OCI-LY7 (cell line): ENCODE measurements around the gene CNTNAP3B.
"Not testable (repeated sequence)": the region's sequence is repeated elsewhere in the genome, so short reads cannot be mapped to it uniquely, and the experiment has no call there.

Experiments
- EZH2phosphoT487 ChIP-seq: fragments of 200-600 bp; sonication (generic); IDR thresholded peaks from 2 replicates; pipeline ENCODE4 v1.6.1; 2018; ENCODE audit warnings: low read depth, borderline replicate concordance, mild to moderate bottlenecking, mixed run types, antibody characterized with exemption, low read length, moderate library complexity, mixed read lengths
- TF ChIP-seq, protein P1 (sequence below): fragments of 200-600 bp; sonication (generic); conservative IDR thresholded peaks from 2 replicates; pipeline ENCODE4 v1.5.1; 2014; ENCODE audit warnings: mild to moderate bottlenecking, antibody characterized with exemption, low read length, moderate library complexity, mixed read lengths

DNA sequence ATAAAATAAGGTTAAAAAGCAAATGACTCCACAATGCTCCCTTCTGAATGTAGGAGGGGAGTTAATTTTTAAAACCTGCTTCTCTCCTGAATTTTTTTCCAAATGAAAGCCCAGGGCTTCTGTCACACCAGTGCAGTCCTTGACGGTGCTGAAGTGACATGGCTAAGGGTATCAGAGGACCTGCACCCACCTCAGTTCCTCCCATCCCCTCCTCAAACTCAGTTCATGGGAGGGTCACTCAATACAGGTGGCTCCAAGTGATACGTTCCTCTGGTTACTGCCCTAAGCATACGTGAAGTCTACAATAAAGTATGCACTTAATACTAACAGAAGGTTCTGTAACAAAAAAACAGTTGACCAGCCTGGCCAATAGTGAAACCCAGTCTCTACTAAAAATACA lies 193.5 kb downstream of the CNTNAP3B start:
- TF ChIP-seq, protein P1, sequence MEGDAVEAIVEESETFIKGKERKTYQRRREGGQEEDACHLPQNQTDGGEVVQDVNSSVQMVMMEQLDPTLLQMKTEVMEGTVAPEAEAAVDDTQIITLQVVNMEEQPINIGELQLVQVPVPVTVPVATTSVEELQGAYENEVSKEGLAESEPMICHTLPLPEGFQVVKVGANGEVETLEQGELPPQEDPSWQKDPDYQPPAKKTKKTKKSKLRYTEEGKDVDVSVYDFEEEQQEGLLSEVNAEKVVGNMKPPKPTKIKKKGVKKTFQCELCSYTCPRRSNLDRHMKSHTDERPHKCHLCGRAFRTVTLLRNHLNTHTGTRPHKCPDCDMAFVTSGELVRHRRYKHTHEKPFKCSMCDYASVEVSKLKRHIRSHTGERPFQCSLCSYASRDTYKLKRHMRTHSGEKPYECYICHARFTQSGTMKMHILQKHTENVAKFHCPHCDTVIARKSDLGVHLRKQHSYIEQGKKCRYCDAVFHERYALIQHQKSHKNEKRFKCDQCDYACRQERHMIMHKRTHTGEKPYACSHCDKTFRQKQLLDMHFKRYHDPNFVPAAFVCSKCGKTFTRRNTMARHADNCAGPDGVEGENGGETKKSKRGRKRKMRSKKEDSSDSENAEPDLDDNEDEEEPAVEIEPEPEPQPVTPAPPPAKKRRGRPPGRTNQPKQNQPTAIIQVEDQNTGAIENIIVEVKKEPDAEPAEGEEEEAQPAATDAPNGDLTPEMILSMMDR: not testable (repeated sequence)
- TF ChIP-seq EZH2phosphoT487: not testable (repeated sequence)
